HG02840 (cell line): ENCODE data around the gene IL1RAPL1.
A peak's percentile ranks its signal among the peaks of the same experiment; 100 is the strongest.

Source experiments
- ATAC-seq: cut with Tn5 transposase; IDR thresholded peaks from one replicate; pipeline ENCODE4 v1.9.1; 2021; ENCODE audit warnings: mild to moderate bottlenecking, moderate library complexity, moderate number of reproducible peaks; ENCODE audit not compliant: unreplicated experiment, low FRiP score

IL1RAPL1 gene

DNA sequence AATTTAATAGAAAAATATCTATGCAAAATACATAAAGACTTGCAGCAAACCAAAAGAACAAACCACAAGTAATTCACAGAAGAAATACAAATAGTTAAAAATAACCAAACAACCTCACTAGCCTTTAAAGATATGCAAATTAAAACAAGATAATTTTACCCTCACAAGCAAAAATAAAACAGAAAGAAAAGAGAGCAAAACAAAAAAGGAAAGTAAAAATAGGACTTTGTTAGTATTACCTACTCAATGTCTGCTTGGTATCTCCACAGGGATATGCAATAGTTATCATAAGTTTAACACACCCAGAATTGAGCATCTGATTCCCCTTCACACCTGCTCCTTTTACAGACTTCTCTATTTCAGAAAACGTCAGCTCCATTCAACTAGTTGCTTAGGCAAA, 890.6 kb downstream of the IL1RAPL1 start:
- peak; percentile 47 for ATAC-seq

DNA sequence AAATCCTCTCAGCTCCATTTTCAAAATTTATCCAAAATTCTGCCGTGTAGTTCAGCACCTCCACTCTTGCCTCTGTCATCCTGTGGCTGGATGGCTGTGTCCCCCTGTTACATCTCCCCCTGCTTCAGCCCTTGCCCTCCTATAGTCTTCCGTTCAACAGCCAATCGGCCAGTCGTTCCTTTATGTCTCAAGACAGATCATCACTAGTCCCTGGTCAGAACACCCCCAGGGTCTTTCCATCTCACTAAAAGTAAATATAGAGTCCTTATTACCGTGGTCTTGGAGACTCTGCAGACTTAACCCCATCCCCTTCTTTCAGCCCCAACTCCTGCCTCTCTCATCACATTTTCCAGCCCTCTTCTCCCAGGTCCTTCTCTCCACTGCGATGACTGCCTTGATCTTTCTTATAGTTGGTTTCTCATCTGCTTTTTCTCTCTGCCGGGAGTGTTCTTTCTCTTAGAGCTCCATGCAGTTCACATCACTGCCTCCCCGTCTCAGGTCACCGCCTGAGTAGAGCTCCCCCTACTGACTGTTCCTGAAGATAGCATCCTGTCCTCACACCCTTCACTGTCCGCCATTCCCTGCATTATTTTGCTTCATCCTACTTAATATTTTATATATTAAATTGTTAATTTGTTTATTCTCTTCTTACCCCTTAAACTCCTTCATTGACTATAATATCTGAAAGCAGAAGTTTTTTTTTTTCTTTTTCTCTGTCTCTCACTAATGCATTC, 891.3 kb downstream of the IL1RAPL1 start:
- ATAC-seq, result peak; percentile 85

DNA sequence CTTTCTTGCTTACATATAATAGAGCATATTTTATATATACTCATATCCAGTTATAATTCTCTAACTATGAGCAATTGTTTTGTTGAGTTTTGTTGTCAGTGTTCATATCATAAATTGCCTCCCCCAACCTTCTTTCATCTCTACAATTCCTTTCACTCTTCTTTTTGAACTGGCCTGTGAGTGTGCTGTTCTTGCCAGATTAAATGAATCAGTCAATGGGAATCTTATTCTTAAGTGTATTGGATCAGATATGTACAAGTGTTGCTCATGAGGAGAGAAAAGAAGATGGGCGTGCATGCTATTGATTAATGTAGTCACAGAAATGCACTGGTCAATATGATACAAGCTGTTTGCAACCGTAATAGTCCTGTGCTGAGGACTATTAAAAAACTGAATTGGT, 900.0 kb downstream of the IL1RAPL1 start:
- ATAC-seq, result no peak

DNA sequence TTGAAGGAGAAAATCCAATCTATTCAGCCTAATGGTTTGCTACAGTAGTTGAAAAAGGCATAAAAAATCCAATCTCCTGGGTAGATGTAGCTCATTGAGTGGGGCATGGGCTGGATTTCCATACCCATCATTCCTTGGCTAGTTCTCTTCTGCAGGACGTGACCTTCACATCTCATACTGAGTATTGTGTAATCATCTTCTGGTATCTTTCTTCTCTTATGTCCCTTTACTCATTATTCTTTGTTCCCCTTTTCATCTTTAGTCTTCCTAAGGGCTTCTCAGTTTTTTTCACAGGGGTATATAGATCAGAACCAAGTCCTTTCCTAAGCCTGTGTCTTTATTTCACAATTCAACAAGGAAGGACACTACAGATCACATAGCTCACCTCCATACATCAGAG, 900.5 kb downstream of the IL1RAPL1 start:
- no peak for ATAC-seq

DNA sequence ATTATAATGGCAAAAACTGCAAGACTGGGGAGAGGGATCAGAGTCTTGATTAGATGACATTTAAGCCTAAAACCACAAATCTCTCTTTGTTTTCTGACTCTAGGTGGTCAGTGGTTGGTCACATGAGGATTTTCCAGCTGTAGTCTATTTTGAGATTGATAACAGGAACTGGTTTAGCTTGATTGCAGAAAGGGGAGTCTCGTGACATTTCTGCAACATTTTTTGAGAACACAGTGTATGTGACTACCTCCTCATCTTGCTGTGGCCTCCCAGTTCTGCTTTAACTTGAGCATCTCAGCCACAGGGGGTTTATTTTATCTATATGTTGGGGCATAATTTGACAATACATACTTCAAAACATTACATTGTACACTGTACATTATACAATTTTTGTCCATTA, 901.7 kb downstream of the IL1RAPL1 start:
- peak; percentile 56 for ATAC-seq

DNA sequence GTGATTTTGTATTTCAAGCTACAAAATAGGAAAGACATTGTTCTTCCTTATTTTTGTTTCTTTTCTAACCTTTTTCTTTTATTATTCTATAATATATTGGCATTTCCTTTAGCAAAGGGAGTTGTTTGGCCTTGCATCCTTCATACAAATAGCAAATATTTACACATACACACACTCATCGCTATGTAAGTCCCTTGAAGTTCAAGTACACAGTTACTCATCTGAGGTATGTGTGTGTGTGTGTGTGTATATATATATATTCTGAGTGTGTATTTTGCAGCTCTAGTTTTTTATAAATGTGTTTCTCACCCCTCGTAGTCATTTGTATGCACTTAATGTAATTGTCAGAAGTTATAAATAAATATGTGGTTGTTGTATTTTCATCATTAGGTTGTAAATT, 903.4 kb downstream of the IL1RAPL1 start:
- ATAC-seq, result no peak

DNA sequence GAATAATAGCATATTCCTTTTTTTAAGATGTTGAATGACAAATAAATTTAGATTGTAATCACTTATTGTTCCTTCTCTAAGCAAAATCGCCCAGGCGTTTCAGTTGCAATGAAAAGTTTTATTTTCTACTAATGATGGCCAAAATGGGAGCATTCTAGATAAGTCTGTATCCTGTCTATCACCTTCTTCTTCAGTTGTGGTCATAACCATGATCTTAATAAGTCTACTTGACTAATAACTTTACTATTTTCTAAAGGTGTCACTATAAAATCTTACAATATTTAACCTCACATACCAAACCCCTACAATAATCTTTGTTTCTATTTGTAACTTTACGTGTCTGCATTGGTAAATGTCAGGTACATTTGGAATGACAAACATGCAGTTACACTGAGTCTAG, 904.4 kb downstream of the IL1RAPL1 start:
- ATAC-seq, result no peak

DNA sequence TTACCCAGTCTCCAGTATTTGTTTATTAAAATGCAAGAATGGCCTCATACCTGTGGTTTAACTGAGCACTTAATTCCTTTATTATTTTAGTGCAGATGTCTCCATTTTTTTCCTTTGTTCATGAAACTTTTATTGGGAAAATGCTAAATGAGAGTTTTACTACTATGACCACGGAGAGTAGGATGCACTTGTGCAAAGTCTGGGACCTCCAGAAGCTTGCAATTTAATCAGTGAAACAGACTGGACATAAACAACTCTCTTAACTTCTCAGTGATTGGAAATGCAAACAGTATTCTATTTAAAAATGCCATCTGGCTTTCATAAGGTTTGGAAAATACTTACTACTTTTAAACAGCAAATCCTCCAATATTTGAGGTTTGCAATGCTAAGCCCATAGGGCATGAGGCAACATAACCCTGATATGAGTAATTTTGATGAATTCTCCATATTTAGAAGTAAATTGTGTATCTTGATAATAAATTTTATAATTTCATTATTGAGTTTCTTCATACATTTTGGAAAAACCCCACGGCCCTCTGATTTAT, 909.5 kb downstream of the IL1RAPL1 start:
- no peak for ATAC-seq

DNA sequence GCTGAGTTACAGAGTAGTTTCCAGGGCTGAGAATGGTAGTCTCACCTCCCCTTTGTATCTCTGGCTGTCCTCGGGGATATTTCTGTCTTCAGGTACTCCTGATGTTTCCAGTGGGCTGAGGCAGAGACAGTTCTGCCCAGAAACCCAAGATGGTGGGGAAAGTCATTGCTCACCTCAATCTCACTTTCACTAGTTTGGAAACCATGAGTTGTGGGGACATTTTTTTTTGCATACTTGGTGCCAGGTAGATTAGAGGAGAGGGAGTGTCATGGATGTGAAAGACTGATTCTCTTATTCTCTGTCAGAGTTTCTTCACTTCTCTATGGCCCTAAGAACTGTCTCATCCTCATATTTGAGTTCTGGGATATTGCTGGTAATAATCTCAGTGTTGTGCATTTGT, 919.5 kb downstream of the IL1RAPL1 start:
- no peak for ATAC-seq

DNA sequence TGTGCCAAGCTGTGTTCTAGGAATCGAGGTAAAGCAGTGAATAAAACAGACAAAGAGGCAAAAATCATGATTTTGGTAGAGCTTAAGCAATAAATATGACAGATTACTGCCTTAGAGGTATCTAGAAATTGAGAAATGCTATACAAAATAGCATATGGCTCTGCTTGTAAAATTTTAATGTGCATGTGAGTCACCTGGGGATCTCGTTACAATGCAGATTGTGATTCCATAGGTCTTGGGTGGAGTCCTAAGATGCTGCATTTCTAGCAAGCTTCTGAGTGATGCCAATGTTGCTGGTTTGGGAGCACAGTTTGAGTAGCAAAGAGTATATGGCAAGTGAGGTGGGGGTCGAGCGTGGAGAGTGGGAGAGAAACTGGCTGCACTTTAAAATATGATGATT, 930.9 kb downstream of the IL1RAPL1 start:
- ATAC-seq, result no peak

DNA sequence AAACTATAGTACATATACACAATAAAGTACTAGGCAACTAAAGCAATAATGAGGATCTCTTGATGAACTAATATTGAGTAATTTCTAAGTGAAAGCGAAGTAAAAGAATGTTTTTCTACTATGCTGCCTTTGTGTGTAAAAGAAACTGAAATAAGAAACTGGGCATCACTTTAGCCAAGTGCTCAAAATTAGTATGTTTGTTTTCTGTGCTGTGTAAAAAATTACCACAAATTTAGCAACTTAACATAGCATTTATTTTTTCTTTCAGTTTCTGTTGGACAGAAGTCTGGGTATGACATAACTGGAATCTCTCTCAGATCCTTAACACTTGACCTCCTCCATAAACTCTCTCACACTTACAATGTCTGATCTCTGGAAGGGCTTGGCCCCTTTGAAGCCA, 941.0 kb downstream of the IL1RAPL1 start:
- peak; percentile 62 for ATAC-seq

DNA sequence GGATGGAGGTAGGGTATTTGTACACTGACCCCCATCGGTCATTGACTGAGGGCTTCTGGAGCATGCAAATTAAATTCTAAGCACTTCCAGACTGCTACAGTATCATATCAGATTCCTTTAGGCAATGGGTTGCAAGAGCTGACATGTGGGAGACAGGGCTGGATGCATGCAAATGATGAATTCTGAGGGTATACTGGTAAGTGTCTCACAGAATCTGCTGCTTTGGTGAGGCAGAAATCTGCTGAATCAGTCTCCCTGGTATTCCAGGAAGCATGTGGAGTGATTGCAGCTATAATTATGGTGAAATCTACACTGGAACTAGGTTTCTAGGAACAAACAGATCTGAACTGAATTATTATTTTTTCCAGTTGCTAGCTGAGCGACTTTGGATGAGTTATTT, 943.3 kb downstream of the IL1RAPL1 start:
- no peak for ATAC-seq

DNA sequence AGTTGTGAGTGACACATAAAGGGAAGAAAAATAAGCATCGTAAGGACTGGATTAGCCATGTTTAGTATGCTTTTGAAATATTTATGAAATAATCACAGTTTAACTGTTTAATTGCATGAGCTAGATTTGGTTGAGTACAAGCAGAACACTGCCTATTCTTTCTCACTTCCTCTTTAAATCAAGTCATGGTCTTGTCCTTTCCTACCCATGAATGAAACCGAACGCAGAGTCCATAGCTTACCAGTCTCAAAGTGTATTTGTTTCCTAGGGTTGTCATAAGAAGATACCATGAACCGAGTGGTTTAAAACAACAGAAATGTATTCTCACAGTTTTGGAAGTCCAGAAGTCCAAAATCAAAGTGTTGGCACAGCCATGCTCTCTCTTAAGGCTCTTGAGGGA, 944.1 kb downstream of the IL1RAPL1 start:
- peak; percentile 75 for ATAC-seq

DNA sequence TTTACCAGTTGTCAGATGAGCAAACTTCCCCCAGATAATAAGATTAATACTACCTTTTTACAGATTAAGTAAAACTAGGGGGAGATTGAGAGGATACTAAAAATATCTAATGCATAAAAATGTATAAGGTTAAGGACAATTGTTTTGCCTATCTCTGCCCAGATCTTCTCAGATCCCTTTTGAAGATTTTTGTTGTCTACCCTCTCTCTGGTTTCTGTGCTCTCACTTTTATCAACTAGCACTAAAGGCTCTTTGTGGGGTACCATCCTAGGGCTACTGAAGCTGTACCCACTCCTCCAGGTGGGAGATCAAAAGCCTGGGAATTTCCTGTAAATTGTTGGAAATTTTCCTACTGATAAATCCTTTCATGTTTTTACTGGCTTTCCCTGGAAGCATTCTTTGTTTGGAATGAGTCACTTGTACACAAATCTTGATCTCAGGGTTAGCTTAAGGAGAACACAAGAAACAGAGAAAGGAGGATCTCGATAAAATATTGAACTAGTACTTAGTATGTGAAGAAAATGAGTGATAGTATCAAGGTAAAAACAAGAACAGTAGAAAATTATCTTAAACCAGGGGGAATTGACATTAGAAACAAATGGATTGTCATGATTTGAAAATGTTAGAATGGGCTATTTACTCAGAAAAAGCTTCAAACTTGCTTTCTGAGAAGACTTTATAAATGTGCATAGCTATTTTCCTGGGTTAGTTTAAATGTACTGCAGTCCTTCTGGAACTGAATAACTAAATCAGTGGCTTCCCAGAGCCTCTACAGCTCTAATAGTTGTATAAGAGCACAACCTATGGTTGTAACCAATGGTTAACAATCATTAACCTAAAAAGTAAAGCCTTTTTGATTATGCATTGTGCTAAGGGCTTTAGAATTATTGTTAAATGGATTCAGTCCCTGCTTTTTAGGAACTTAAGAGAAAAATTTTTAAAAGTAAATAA, 948.2 kb downstream of the IL1RAPL1 start:
- ATAC-seq, result no peak

DNA sequence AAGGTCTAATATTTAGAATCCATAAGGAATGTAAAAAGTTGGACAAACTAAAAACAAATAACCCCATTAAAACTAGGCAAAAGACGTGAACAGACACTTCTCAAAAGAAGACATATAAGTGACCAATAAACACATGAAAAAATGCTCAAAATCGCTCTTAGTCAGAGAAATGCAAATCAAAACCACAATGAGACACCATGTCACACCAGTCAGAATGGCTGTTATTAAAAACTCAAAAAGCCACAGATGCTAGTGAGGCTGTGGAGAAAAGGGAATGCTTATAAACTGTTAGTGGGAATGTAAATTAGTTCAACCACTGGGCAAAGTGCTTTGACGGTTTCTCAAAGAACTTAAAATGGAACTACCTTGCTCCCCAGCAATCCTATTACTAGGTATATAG, 953.8 kb downstream of the IL1RAPL1 start:
- ATAC-seq, result no peak

DNA sequence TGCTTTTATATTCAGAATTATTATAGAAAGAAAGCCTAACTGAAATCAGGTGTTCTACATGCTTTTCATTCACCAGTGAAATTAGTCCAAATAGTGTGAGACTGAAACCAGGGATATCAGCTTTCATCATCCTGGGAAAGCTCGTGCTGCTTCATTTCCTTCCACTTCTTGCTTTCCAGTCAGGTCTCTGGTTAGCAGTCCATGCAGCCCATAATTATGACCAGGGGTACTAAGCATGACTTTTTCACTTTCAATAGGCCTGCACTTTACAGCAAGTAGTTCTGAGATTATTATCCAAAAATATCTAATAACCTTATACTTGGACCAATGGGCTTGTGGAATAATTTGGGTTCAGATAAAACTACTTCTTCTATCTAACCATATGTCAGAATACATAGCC, 954.9 kb downstream of the IL1RAPL1 start:
- ATAC-seq, result no peak

DNA sequence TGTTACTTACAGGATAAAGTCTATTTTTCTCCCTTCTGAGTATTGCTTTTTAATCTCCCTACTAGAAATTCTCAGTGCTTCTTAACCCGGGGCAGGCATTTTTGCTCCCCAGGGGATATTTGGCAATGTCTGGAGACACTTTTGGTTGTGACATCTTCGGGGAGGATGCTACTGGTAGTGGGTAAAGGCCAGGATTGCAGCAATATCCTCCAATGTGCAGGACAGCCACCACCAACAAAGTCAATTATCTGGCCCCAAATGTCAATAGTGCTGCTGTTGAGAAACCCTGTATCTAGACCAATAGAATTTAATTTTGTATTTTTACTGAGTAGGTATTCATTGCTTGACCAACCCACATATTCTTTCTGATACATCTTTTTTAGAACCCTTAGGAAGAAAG, 958.6 kb downstream of the IL1RAPL1 start:
- no peak for ATAC-seq

DNA sequence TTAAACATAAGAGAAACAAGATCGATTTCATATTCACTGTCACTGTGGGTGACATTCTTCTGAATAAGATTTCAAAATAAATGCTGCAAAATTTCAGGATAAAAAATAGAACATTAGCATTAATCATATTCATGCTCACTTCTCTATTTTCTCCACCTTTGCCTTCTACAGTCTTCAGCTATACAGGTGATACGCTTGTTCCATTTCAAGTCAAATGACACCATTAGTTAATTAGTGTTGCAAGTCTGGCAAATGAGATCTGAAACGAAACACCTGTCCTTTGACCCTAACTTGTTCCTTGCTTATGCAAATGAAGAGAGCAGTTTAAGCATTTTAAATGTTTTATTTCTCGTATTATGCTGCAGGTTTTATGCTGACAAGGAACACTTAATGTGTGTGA, 960.6 kb downstream of the IL1RAPL1 start:
- ATAC-seq, result no peak

DNA sequence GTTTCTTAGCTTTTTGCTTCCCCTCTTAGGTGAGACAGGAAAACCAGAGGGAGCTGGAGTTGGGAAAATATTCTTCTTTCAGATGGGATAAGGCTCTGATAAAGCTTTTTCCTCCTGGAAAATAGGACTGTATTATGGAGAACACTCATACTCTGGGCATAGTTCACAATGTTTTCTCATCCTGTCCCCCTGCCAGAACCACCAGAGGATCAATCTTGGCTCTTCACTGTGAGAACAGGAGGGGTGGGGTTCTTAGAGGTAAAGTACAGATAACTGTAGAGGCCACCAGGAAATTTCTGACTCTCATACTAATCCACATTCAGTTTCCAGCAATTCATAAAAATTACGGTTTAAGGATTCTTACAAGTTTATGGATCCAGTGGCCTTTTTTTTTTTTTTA, 966.3 kb downstream of the IL1RAPL1 start:
- ATAC-seq, result no peak

DNA sequence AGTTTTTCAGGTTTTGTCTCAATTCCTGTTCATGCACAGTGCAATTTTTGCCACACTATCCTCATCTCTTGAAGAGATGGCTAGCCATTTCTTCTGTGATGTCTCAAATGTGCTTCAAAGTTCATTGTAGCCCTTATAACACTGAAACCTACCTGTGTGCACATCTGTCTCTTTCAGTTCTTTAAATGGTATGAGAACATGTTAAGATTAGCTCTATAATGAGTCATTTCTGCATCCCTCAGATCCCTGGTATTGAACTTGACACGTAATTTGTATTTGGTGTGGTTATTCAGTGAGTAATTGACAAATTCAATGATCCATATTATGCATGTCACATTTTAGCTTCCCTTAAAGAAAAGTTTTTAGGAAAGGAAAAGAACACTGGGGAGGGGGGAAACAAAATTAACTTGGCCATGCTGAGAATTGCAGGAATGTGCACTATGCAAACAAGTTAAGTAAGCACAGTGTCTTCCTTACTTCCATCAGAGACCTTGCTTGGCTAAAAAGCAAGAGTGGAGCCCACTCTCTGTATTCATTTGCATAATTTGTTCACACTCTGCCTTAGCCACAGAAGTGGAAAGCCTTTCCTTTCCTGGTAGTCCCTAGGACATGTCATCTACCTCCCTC, 968.3 kb downstream of the IL1RAPL1 start:
- ATAC-seq, result peak; percentile 99

DNA sequence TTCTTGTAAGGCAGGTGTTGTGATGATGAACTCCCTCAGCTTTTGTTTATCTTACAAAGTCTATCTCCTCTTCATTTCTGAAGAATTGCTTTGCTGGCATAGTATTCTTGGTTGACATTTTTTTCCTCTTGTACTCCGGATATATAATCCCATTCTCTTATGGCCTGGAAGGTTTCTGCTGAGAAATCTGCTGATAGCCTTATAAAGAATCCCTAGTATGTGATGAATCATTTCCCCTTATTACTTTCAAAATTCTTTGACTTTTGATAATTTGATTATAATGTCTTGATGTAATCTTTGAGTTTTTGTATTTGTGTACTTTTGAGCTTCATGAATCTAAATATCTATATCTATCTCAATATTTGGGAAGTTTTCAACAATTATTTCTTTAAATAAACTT, 972.8 kb downstream of the IL1RAPL1 start:
- ATAC-seq, result no peak
